ENCODE measurements around the gene ARHGDIB. TPM values are rescaled to one million over a fixed set of nuclear protein-coding genes. Genes with fewer than 3 reads are reported as not detected.

The ARHGDIB gene
- total RNA-seq, 2 donors from 2014 or later: 199 to 223 TPM

- H3K27me3 ChIP-seq (replicated peaks; ENCODE audit: insufficient read depth): no peaks in the 10 kb centered on the region
- no peak overlapping the region for H3K27ac ChIP-seq
- H3K9me3 ChIP-seq: no peaks in the 10 kb centered on the region
- no peak overlapping the region for H3K4me3 ChIP-seq
- no peak for ATAC-seq (ENCODE audit: insufficient number of reproducible peaks, low FRiP score, low read depth)
- peaks cover 11% of the 10 kb centered on the region for H3K36me3 ChIP-seq
- peaks cover 0 to 8% of the 10 kb centered on the region in 2 donors for H3K4me1 ChIP-seq (ENCODE audit: control insufficient read depth in 1 of 2, low read depth in 2 of 2)
- no peak for DNase-seq (ENCODE audit: low spot score)
- no peak for TF ChIP-seq CTCF (IDR thresholded peaks at IDR 0.05)
Observed at GRCh38 chr12:14941369-14941768, 20.0 kb downstream of the ARHGDIB start.

- H3K4me3 ChIP-seq: no peak within 1 kb of the TSS
- H3K27me3 ChIP-seq (replicated peaks; ENCODE audit: insufficient read depth): no peaks in the 10 kb centered on the region
- no peak for ATAC-seq (ENCODE audit: insufficient number of reproducible peaks, low FRiP score, low read depth)
- H3K27ac ChIP-seq: no peak within 1 kb of the TSS
- no peaks in the 10 kb centered on the region for H3K9me3 ChIP-seq
- no peak for TF ChIP-seq CTCF (IDR thresholded peaks at IDR 0.05)
- no peak for DNase-seq (ENCODE audit: low spot score)
- peaks cover 0 to 7% of the 10 kb centered on the region in 2 donors for H3K4me1 ChIP-seq (ENCODE audit: control insufficient read depth in 1 of 2, low read depth in 2 of 2)
- peaks cover 11% of the 10 kb centered on the region for H3K36me3 ChIP-seq
Observed at GRCh38 chr12:14938301-14938700, 23.1 kb downstream of the ARHGDIB start, which contains the start of gene ERP27. Gene ERP27 (minus strand): TSS chr12:14938537. CDS start chr12:14938508, 29 bp downstream.

GRCh38 chr12:14937689-14938088, 23.7 kb downstream of the ARHGDIB start:
- DNase-seq (ENCODE audit: low spot score): no peak
- H3K4me1 ChIP-seq (ENCODE audit: control insufficient read depth in 1 of 2, low read depth in 2 of 2): peaks cover 0 to 7% of the 10 kb centered on the region in 2 donors
- TF ChIP-seq CTCF (IDR thresholded peaks at IDR 0.05): no peak
- H3K27ac ChIP-seq: no peak overlapping the region
- ATAC-seq (ENCODE audit: insufficient number of reproducible peaks, low FRiP score, low read depth): no peak
- no peaks in the 10 kb centered on the region for H3K9me3 ChIP-seq
- H3K4me3 ChIP-seq: no peak overlapping the region
- H3K27me3 ChIP-seq (replicated peaks; ENCODE audit: insufficient read depth): no peaks in the 10 kb centered on the region
- H3K36me3 ChIP-seq: peaks cover 9% of the 10 kb centered on the region

GRCh38 chr12:14937014-14937413, 24.4 kb downstream of the ARHGDIB start:
- no peak overlapping the region for H3K27ac ChIP-seq
- DNase-seq (ENCODE audit: low spot score) (no peak), ATAC-seq (ENCODE audit: insufficient number of reproducible peaks, low FRiP score, low read depth) (no peak)
- peaks cover 3% of the 10 kb centered on the region for H3K36me3 ChIP-seq
- H3K9me3 ChIP-seq: no peaks in the 10 kb centered on the region
- H3K4me3 ChIP-seq: no peak overlapping the region
- no peaks in the 10 kb centered on the region for H3K27me3 ChIP-seq (replicated peaks; ENCODE audit: insufficient read depth)
- H3K4me1 ChIP-seq (ENCODE audit: control insufficient read depth in 1 of 2, low read depth in 2 of 2): peaks cover 0 to 7% of the 10 kb centered on the region in 2 donors
- TF ChIP-seq CTCF (IDR thresholded peaks at IDR 0.05): no peak

- no peak for DNase-seq (ENCODE audit: low spot score)
- TF ChIP-seq CTCF (IDR thresholded peaks at IDR 0.05): no peak
- no peak for ATAC-seq (ENCODE audit: insufficient number of reproducible peaks, low FRiP score, low read depth)
- Histone ChIP-seq H3K4me3 (no peak overlapping the region), H3K4me1 (ENCODE audit: control insufficient read depth in 1 of 2, low read depth in 2 of 2) (peaks cover under 1 to 12% of the 10 kb centered on the region in 2 donors), H3K9me3 (no peaks in the 10 kb centered on the region), H3K36me3 (no peaks in the 10 kb centered on the region), H3K27ac (no peak overlapping the region), H3K27me3 (replicated peaks; ENCODE audit: insufficient read depth) (no peaks in the 10 kb centered on the region)
Observed at GRCh38 chr12:14936224-14936861, 25.1 kb downstream of the ARHGDIB start.

Data from thoracic aorta (tissue), 2 donors.